Stimulated activated CD8-positive, alpha-beta memory T cell treated with anti-CD3 and anti-CD28 coated beads, Interleukin-2, amount 100 ng/mL, for 48 hours (primary cell): ENCODE measurements around the gene VASN.

ENCODE experiments used
- DNase-seq, 2 donors: peaks; one replicate each; pipeline ENCODE4 v3.0.0-alpha.2; 2020; ENCODE audit warnings: low read depth in 2 of 2

Gene VASN

DNA sequence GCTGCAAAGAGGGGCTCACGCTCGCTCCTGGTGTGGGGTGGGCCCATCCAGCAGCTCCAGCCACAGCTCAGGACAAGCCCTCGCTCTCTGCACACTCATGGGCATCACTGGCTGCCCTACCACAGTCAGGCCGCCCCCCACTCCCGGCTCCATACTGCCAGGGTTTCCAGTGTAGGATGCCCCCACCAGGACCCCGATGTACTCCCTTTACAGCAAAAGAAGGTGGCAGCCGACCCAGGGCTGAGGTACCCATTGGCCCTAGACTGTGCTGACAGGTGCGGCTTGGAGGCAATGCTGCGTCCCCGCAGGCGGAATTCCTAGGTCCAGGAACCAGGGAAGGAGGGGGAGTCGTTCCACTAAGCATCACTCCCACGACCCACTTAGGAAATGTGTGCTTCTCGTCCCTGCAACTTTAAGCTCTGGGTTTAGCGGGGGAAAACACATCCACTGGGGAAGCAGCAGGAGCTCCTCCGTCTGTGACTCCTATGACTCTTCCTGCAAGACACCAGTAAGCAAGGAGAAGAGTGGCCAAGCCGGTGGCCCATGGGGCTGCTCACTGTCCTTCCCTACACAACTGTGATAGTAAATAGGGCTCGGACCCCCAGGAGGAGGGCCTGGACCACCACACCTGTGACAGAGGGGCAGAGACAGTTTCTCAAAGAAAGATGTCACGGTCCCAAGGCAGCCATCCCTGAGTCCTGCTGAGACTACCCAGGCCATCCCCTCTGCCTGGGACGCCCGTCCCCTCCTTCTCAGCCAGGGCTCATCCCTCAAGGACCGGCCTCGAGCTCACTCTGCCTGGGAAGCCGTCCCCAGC, 31.7 kb downstream of the VASN start:
- no peak for DNase-seq

DNA sequence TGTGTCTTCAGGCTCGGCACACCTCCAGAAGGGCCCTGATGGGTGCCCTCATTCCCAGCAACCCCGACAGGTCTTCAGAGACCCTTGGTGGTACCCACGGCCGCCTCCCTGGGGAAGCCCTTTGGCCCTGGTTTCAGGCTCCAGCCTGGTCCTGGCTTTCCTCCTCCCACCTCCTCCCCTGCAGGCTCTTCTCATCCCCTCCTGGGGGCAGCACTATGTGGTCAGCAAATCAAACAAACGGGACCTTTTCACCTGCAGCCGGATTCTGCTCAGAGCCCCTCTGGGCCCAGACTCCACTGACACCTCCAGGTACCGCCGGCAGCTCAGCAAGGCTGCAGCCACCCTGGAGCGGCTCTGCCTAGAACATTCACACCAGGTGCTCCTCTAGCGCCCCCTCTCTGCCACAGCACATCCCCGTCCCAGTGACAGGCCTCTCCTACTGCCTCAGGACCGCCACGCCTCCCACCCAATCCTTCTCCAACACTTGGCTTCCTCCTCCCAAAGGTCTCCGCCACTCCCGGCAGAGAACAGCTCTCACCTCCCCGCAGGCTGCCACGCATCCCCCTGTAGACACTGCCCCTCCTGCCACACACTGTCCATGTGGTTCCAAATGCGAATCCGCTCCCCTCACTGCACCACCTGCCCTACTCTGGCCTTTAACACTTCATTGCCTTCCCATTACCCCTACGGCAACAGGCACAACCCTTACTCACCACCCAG, 32.8 kb downstream of the VASN start:
- peak in 1 of 2 donors; percentile 21 for DNase-seq

DNA sequence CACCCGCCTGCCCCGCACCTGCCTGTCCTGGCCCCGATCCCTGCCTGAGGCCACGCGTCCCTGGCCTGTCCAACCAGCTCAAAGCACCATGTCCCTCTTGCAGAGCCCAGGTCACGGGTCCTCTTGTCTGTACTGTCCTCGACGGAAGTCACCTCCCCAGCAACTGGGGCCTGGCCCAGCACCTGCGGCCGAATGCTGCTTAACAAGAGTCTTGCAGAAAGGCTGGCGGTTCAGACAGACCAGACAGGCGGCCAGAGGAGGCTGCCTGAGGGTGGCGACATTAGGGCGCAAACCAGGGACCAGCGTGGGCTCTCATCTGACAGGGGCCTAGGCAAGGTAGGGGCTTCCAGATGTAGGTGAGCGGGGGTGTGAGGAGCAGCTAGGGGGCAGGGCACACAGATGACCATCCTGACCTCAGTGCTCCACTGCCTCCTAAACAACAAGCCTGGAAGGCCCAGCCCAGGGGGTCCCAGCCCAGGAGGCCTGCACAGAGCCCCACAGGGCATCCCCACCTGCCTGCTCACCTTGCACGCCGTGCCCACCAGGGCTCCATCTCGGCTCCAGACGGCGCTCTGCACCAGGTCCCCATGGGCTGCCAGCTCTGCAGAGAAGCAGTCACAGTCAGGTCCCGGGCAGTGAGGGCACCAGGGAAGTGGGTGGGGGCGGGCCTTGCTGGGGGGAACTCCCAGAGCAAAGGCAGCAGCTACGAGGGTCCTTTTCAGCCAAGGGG, 33.5 kb downstream of the VASN start:
- no peak for DNase-seq

DNA sequence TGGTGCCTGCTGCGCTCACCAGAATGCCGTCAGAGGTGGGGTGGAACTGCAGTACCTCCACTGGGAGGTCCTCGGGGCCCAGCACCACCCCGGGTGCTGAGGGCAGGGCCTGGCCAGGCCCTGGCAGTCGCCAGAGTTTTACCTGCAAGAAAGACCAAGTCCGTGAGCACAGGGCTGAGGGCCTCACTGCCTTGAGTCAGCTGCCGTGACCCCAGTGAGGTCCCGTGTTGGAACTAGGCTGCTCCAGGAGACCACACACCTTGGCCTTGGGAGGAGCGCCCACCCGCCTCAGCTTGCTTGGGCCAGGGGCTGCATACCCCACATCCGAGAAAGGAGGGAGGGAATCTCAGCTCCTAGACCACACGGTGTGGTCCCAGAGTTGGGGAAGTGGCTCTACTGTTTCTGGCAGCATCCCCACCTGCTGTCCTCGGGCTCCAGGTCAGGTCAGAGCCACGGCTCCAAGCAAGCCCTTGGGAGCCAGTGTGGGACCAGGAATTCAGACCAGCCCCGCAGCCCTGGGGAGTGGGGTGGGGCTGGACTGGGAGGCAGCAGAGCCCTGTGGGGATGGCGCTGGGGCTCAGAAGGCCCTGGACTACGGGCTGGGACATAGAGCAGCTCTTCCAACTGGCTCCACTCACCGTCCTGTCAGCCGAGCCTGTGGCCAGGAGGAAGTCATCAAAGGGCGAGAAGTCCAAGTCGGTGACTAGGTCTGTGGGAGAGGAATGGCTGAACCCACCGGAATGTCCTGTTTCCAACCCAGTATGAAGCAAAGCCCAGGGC, 36.1 kb downstream of the VASN start:
- DNase-seq: no peak

DNA sequence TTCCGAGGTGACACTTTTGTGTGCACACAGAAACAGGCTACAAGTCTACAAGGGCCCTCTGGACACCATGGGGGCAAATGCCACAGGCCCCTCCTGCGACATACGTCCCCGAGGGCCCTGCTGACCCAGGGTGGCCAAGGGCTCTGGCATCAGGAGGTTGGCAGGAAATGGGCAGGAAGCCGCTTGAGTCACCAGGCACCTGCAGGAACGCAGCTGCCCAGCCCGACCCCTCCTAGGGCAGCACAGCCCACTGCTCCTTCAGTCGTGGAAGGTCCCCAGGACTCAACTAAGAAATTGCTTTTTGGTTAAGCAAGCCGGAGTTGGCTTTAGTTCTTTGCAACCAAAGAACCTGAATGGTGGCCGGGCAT, 36.7 kb downstream of the VASN start:
- DNase-seq: no peak

DNA sequence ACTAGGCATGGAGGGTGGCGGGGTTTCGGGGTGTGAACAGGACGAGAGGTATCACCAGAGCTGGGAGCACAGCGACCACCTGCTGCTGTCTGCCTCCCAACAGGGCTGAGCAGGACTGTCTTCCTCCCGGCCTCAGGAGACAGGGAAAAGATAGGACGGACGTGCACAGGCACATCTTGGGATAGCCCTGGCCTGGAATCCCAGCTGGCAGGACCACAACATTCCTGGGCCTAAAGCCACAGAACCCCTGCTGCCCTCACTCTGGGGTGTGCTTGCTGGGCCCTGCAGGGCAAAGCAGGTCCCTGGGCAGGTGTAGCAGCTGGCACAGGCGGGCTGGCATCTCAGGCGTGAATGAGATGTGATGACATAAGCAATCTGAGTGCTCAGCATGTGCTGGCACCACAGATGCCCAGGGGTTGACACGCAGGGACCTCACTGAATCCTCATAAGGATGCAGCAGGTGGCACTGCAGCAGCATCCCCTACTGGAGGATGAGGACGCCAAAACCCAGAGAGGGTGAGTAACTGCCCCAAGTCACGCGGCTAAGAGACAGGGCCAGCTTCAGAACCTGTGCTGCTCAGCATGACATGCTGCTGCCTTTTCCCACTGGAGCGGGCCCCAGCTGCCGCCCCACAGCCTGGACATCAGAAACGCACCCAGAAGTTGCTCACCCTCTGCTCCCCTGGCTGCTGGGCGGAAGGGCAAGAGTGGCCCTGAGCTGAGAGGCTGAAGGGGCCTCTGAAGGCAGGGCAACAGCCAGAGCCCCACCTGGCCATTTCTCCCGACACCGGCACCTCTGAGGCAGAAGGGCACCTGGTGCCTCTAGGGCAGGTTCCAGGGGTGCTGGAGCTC, 37.7 kb downstream of the VASN start:
- DNase-seq: no peak

DNA sequence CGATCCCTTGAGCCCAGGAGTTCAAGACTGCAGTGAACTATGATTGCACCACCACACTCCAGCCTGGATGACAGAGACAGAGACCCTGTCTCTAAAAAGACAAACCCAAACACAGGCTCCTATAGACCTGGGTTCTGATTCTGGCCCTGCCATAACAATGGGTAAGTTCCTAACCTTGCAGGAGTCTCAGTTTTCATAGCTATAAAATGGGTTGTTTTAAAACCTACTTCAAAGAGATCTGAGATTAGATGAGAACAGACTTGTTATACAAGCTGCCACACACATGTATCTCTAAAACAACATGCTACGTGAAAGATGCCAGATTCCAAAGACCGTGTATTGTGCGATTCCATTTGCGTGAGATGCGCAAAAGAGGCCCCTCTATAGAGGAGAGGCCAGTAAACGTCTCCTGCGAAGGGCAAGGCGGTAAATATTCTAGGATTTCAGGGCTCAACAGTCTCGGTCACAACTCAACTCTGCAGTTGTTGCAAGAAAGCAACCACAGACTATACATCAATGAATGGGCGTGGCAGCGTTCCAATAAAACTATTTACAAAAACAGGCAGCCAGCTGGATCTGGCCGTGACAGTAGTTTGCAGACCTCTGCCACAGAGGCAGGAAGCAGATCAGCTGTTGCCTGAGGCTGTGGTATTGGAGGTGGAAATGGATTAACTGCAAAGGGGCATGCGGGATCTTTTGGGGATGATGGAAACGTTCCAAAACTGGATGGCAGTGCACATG, 38.9 kb downstream of the VASN start:
- DNase-seq: no peak

DNA sequence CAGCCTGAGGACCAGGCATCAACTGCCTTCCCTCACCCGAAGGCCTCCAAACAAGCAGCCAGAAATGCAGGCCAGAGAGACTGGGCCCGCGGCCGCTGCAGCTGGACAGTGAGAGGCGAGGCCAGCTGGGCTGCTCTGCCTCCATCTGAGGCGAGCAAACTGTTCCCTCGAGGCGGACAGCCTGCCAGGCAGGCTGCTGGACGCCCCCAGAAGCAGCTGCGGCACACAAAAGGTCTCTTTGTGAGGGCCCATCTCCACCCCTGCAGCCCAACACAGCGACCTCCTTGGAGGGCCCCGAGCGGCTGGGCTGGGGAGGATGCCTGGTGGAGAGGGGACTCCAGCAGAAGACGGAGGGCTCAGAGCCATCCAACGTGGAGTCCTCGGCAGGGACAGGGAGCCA, 40.0 kb downstream of the VASN start:
- DNase-seq: no peak

DNA sequence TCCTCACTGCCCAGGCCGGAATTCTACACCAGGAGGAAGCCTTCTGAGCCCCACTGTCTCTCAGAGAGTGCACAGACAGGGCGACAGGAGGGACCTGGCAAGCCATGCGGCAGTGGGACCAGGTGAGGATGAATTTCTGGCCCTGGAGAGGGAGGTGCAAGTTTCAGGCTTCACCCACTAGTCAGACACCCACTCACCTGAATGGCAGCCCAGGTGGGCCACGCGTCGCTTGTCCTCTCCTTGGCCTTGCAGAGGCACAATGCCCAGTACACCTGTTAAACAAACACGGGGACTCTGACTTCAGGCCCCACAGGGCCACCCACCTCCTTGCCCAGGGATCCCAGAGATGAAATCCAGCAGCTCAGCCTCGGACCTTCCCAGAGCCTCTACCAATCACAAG, 40.5 kb downstream of the VASN start:
- no peak for DNase-seq

DNA sequence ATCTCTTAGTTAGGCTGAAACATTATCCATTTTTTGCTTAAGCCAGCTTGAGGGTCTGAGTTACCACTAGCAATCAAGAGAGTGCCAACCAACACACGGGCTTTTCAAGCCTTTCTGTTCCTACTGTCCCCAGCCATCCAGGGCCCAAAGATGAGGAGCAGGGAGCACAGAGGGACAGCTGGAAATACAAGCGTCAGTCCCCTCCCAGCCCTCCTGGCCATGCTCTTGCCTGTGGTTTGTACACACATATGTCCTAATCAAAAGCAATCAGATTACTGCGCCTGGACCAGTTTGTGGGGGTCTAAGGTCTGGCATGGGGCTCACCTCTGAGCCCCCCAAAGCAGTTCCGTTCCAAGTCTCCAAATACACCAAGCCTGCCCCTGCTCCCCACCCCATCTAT, 41.2 kb downstream of the VASN start:
- no peak for DNase-seq

DNA sequence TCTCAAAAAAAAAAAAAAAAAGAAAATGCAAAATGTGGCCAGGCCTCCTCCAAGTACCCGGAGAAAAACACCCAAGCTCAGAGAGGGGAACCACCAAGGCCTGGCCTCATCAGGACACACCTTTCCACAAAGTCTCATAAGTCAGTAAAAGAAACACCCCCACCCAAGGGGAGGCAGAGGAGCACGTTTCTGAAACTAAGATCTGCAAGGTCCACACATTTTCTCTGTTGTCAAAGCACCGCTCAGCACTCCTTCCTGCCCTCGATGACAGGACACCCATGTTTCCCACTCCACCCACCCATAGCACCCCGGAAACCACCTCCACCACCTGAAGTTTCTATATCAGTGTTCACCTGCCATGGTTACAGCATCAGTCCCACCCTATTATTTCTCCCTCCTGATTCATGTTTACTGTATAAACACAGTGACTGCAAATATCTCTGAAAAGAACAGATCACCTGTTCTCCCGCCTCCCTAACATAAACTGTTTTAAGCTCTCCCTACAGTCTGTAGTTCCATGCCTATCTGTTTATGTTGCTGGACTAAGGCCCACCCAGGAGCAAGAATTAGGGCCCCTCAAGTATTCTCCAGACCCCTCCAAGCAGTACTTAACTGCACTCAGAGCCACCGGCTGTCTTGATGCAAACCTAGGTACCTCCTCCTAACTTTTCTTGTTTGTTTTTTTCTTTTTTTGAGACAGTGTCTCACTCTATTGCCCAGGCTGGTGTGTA, 42.7 kb downstream of the VASN start:
- DNase-seq: peak; percentile 60 to 68

DNA sequence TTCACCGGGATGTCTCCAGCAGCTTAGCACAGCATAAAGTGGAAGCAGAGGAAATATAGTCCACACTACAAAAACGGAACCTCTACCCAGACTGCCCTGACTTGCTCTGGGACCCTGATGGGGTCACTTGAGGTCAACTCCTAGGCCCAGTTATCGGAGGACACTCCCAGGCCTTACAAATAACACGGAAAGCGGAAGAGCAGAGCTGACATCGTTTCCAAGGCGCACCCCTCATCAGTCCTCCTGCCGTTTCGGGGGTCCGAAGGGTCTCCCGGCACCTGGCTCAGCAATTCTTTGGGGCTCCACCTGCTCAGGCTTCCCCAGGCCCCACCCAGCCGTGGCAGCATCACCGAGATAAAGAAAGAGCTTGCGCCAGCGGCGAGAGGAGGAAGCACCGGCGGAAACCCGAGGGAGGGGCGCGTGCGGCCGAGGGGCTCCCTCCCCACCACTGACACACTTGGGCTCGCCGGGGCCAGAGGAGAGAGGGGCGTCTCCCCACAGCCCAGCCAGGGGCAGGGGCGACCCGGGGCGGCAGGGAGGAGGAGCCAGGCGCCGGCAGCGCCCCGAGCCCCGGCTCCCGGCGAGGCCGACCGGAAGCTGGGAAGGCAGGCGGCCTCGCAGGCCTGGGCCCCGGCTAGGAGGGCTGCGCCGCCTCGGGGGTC, 44.0 kb downstream of the VASN start:
- DNase-seq: peak; percentile 30 to 41

DNA sequence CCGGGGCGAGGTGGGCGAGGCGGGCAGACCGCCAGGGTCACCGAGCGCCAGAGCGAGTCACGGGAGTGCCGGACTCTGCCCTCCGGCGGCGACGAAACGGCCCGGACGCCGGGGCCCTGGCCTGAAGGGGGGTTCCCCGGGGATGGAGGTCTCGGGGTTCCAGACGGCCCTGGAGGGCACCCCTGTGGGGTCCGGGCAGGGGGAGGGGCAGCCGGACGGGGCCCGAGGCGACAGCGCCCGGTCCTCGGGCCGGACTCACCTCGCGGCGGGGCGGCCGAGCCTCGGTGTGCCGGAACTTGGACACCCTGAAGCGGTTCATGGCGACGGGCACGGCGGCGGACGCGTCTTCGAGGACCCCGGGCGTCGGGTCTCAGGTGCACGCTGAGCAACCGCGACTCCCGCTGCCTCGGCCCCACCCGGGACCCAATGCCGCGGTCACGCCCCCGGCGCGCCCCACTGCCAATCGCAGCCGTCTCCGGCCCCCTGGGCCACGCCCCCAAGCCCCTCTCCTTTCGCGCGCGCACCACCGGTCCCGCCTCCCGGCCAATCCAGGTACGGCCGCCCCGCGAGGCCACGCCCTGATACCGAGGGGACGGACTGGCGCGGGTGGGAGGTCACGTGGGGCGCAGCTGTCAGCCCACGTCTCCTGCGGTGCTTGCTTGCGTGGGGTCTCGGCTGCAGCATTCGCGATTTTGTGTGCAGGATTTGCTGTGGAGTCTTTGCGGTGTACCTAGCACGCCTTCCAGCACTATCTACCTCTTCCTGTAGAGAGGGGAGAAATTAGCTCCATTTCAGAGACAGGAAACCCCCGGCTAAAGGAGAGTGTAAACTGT, 44.8 kb downstream of the VASN start, which contains the start of gene CORO7:
CORO7 (minus strand) TSS at position 397 of the 833 bp plus-strand sequence; CDS start at position 319, 78 bp downstream.
- peak; percentile 98 to 99 for DNase-seq

DNA sequence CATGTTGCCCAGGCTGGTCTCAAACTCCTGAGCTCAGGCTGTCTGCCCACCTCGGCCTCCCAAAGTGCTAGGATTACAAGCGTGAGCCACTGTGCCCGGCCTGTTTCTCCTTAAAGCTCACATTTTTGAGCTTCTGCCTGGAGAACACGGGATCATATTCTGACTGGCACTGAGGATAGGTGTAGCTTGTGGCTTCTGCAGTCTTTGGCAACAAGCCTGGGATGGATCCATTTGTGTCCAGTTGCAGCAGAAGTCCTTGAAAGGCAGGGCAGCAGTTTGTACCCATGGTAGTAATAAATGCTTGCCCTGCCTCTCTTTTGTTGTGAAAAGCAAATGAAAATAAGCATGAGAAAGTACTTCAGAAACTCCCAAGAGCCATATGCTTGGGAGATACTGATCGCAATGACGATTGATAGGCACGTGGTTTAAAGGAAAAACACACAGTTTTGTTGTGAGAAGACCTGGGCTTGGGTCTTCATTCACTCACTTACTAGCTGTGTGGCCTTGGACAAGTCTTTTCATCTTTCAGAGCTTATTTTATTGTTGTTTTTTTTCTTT, 47.8 kb downstream of the VASN start:
- no peak for DNase-seq

DNA sequence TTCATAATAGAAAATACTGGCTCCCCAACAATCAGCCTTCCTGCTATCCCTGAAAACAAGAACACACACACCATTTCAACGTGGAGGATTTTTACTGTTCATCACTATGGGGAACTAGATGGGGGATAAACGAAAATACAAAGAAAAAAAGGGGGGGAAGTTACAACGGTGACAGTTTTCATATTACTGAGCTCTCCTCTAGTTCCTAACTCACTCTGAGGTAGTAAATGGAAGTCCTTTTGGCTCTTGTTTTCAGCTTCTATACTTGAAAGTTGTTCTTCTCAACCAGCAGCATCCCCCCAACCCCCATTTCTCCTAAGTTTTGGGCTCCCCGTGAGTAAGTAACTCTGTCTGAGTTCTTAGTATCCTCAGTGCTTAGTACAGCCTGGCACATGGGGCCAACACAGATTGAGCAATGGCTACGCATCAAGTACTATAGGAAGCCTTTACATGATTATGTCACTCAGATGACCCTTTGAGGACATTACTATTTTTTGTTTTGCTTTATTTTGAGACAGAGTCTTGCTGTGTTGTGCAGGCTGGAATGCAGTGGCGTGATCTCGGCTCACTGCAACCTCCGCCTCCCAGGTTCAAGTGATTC, 49.0 kb downstream of the VASN start:
- no peak for DNase-seq

DNA sequence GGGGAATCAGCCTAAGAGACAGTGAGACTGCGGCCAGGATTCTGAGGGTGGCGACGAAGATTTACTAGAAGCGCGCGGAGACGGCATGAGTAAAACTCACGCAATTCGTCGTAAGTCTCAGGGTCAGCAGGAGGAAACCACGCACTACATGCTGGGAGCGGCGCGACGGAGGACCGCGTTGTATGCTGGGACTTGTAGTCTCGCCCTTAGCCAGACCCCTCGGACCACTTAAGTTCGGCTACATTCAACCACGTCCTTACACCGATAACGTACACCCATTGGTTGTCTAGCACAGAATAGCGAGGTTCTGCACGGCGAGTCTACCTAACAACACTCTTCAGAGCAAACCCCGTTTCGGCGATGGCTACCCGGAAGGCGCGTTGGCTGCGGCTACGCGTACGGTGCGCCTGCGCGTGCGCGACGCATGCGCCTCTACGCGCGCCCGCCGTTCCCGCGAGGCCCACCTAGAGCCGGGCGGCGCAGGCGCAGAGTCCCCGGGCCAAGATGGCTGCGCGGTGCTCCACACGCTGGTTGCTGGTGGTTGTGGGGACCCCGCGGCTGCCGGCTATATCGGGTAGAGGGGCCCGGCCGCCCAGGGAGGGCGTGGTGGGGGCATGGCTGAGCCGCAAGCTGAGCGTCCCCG, 53.9 kb downstream of the VASN start, which contains the start of gene DNAJA3:
DNAJA3 (plus strand) TSS at position 491 of the 643 bp plus-strand sequence; CDS start at position 505, 14 bp downstream.
- DNase-seq: peak; percentile 90 to 91
